ENCODE measurements around the gene ARHGEF39. TPM values are rescaled to one million over a fixed set of nuclear protein-coding genes. Genes with fewer than 3 reads are reported as not detected.

ARHGEF39 gene
- polyA plus RNA-seq, 3 donors, result 0.13 to 0.53 (median 0.42) TPM

- Histone ChIP-seq H4K20me1 (ENCODE audit: insufficient read depth, low read length) (no peaks in the 10 kb centered on the region), H3K9ac (ENCODE audit: insufficient read depth, low read length, poor library complexity, severe bottlenecking) (no peak overlapping the region), H3K27me3 (ENCODE audit: control insufficient read depth in 2 of 2, insufficient read depth in 2 of 2, low read length in 2 of 2) (no peaks in the 10 kb centered on the region), H3K27ac (ENCODE audit: low read depth in 1 of 2, low read length in 2 of 2) (no peak overlapping the region), H2AFZ (ENCODE audit: insufficient read depth, low read depth, low read length, poor library complexity, severe bottlenecking) (peak overlapping the region; percentile 81), H3K4me1 (ENCODE audit: control insufficient read depth in 1 of 2, insufficient read depth in 2 of 2, low read length in 2 of 2) (peaks cover 51 to 71% of the 10 kb centered on the region in 2 donors), H3K9me3 (replicated peaks in 1 of 2; ENCODE audit: control insufficient read depth in 1 of 2, insufficient read depth in 1 of 2, low read length in 2 of 2) (no peaks in the 10 kb centered on the region), H3K36me3 (replicated peaks in 1 of 2; ENCODE audit: control insufficient read depth in 1 of 2, insufficient read depth in 2 of 2, low read length in 2 of 2) (no peaks in the 10 kb centered on the region), H3K79me2 (ENCODE audit: insufficient read depth, low read length) (peaks cover 11% of the 10 kb centered on the region), H3K4me2 (replicated peaks; ENCODE audit: extremely low read depth, low read length, poor library complexity, severe bottlenecking) (peak overlapping the region; percentile 64), H3K4me3 (replicated peaks in 1 of 3; ENCODE audit: low read depth in 2 of 3, low read length in 3 of 3) (peak overlapping the region in 1 of 3 experiments; percentile 53)
- WGBS (ENCODE audit: insufficient coverage), result 51% methylated on average over 20 of the region's 26 CpGs
- H3K36me3 Mint-ChIP-seq, result no peaks in the 10 kb centered on the region
- H3K27me3 Mint-ChIP-seq (ENCODE audit: low read depth in 3 of 3), result peaks cover 0 to 5% (median 0%) of the 10 kb centered on the region in 3 donors
- DNase-seq, result peak in 1 of 3 donors; percentile 22
- peaks cover 51% of the 10 kb centered on the region for H3K4me1 Mint-ChIP-seq
- intact Hi-C loops (cut with micrococcal nuclease), result loop anchor here (5.0 to 10.0 kb wide), 3 partner anchors 45 to 163 kb away; partner anchors contain the start of gene SPAG8 (in 1 of the 2)
- peaks cover 0 to 1% (median 0%) of the 10 kb centered on the region in 7 donors for H3K9me3 Mint-ChIP-seq
- H3K4me3 Mint-ChIP-seq, result peak overlapping the region; percentile 55 to 59
- peak overlapping the region in 2 of 7 donors; percentile 26 to 48 for H3K27ac Mint-ChIP-seq
- TF ChIP-seq CTCF (IDR thresholded peaks at IDR 0.05), result no peak
Measured at GRCh38 chr9:35649431-35650340, 15.3 kb downstream of the ARHGEF39 start.

- peak overlapping the region; percentile 94 for H3K4me2 ChIP-seq (replicated peaks; ENCODE audit: extremely low read depth, low read length, poor library complexity, severe bottlenecking)
- H3K27me3 ChIP-seq (ENCODE audit: control insufficient read depth in 2 of 2, insufficient read depth in 2 of 2, low read length in 2 of 2), result no peaks in the 10 kb centered on the region
- peaks cover 14% of the 10 kb centered on the region for H3K79me2 ChIP-seq (ENCODE audit: insufficient read depth, low read length)
- Mint-ChIP-seq H3K27ac (peak overlapping the region; percentile 94 to 99 (median 98)), H3K9me3 (peaks cover 0 to 1% (median 0%) of the 10 kb centered on the region in 7 donors), H3K27me3 (ENCODE audit: low read depth in 3 of 3) (peaks cover 0 to 8% (median 0%) of the 10 kb centered on the region in 3 donors), H3K36me3 (peaks cover 3% of the 10 kb centered on the region in 2 donors), H3K4me1 (peaks cover 71% of the 10 kb centered on the region), H3K4me3 (peak overlapping the region; percentile 92 to 99)
- H3K27ac ChIP-seq (ENCODE audit: low read depth in 1 of 2, low read length in 2 of 2), result peak overlapping the region; percentile 89 to 94
- peak overlapping the region; percentile 80 for H3K9ac ChIP-seq (ENCODE audit: insufficient read depth, low read length, poor library complexity, severe bottlenecking)
- TF ChIP-seq CTCF (IDR thresholded peaks at IDR 0.05), result peak; percentile 97
- no peaks in the 10 kb centered on the region for H3K36me3 ChIP-seq (replicated peaks in 1 of 2; ENCODE audit: control insufficient read depth in 1 of 2, insufficient read depth in 2 of 2, low read length in 2 of 2)
- peak overlapping the region; percentile 78 for H2AFZ ChIP-seq (ENCODE audit: insufficient read depth, low read depth, low read length, poor library complexity, severe bottlenecking)
- whole genome bisulfite sequencing (ENCODE audit: insufficient coverage), result under 1% methylated on average over 47 of the region's 58 CpGs
- no peaks in the 10 kb centered on the region for H3K9me3 ChIP-seq (replicated peaks in 1 of 2; ENCODE audit: control insufficient read depth in 1 of 2, insufficient read depth in 1 of 2, low read length in 2 of 2)
- H3K4me1 ChIP-seq (ENCODE audit: control insufficient read depth in 1 of 2, insufficient read depth in 2 of 2, low read length in 2 of 2), result peaks cover 57 to 78% of the 10 kb centered on the region in 2 donors
- no peaks in the 10 kb centered on the region for H4K20me1 ChIP-seq (ENCODE audit: insufficient read depth, low read length)
- intact Hi-C loops (cut with micrococcal nuclease), result loop anchor here (1.0 to 10.0 kb wide), 4 partner anchors 11 to 166 kb away; partner anchors contain the start of gene SPAG8 (in 1 of the 2)
- peak overlapping the region; percentile 65 to 81 (median 71) for H3K4me3 ChIP-seq (replicated peaks in 1 of 3; ENCODE audit: low read depth in 2 of 3, low read length in 3 of 3)
- DNase-seq, result peak; percentile 89 to 91 (median 90)
Measured at GRCh38 chr9:35646533-35647265, 18.3 kb downstream of the ARHGEF39 start.
